Measurements from ENCODE around the gene LARP1. TPM values are rescaled to one million over a fixed set of nuclear protein-coding genes. Genes with fewer than 3 reads are reported as not detected.
"Not testable (repeated sequence)": the region's sequence is repeated elsewhere in the genome, so short reads cannot be mapped to it uniquely, and the experiment has no call there.

LARP1 gene
- polyA plus RNA-seq, 3 donors: 29.8 to 61.3 (median 41.3) TPM

DNA sequence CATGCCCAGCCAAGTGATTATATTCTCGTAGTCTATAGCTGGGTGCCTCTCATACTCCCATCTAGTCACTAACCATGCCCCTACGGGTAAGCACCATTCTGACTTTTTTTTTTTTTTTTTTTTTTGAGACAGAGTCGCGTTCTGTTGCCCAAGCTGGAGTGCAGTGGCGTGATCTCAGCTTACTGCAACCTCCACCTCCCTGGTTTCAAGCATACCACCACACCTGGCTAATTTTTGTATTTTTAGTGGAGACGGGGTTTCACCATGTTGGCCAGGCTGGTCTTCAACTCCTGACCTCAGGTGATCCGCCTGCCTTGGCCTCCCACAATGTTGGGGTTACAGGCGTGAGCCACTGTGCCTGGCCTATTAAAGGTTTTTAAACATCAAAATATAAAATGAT, 24.4 kb upstream of the LARP1 start:
- WGBS, 3 donors: 96 to 99% (median 96%) methylated on average over 7 to 8 of the region's 8 CpGs
- not testable (repeated sequence) for H3K27ac ChIP-seq (ENCODE audit: low read depth, low read length)

- no peak overlapping the region for H3K27ac ChIP-seq (ENCODE audit: low read depth, low read length)
- 88 to 97% (median 96%) methylated on average over 1 of the region's 1 CpG for WGBS, 3 donors
These were observed 23.0 kb upstream of the LARP1 start for GRCh38 chr5:154732212-154732611.

GRCh38 chr5:154734370-154735248, 20.6 kb upstream of the LARP1 start:
- H3K27ac ChIP-seq (ENCODE audit: low read depth, low read length): no peak overlapping the region
- WGBS, 3 donors: 76 to 84% (median 77%) methylated on average over 7 of the region's 7 CpGs

DNA sequence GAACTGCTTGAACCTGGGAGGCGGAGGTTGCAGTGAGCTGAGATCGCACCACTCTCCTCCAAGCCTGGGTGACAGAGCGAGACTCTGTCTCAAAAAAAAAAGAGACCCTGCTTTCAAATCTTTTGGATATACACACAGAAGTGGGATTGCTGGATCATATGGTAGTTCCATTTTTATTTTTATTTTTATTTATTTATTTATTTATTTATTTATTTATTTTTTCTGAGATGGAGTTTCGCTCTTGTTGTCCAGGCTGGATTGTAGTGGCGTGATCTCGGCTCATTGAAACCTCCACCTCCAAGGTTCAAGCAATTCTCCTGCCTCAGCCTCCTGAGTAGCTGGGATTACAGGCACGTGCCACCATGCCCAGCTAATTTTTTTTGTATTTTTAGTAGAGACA, 19.8 kb upstream of the LARP1 start:
- not testable (repeated sequence) for H3K27ac ChIP-seq (ENCODE audit: low read depth, low read length)
- WGBS, 3 donors: 98% methylated on average over 7 of the region's 7 CpGs

DNA sequence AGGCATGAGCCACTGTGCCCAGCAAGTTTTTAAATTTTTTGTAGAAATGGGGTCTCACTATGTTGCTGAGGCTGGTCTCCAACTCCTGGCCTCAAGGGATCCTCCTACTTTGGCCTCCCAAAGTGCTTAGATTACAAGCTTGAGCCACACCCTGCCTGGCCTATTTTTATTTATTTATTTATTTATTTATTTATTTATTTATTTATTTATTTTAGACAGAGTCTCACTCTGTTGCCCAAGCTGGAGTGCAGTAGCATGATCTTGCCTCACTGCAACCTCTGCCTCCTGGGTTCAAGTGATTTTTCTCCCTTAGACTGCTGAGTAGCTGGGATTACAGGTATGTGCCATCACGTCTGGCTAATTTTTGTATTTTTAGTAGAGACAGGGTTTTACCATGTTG, 18.8 kb upstream of the LARP1 start:
- H3K27ac ChIP-seq (ENCODE audit: low read depth, low read length): not testable (repeated sequence)
- 95 to 98% (median 96%) methylated on average over 1 of the region's 1 CpG for WGBS, 3 donors

DNA sequence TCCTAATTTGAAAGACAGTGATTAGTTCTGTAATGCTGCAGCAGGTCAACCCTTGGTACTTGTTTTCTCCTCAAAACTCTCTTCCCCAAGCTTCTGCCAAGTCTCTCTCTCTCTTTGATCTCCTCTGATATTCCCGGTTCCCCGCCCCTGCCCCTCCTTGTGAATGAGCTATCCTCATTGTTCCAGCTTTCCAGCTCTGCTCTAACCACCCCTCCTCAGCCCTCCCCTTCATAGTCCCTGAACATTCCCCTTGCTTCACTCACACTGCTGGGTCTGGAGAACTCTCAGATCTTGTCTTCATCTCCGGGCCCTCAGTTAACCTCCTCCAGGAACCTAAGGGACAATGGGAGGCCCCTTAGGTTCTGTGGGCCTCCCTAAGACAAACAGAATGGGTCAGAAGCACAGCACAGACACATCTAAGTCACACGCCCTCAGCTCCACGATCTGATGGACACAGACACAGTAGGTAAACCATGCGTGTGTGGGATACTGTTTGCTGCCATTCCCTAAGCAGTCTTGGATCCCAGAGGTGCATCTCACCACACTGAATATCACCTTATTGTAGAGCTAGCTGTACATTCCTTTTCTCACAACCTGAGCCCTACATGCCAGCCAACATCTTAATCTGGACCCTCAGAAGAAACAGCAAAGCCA, 17.4 kb upstream of the LARP1 start:
- no peak overlapping the region for H3K27ac ChIP-seq (ENCODE audit: low read depth, low read length)
- WGBS, 3 donors: 75 to 81% (median 78%) methylated on average over 6 of the region's 6 CpGs

- WGBS, 3 donors: 41 to 65% (median 52%) methylated on average over 2 of the region's 2 CpGs
- no peak overlapping the region for H3K27ac ChIP-seq (ENCODE audit: low read depth, low read length)
These were observed 14.7 kb upstream of the LARP1 start for GRCh38 chr5:154740483-154740882.

GRCh38 chr5:154740957-154741356, 14.2 kb upstream of the LARP1 start:
- WGBS, 3 donors: 57 to 75% (median 61%) methylated on average over 5 of the region's 5 CpGs
- no peak overlapping the region for H3K27ac ChIP-seq (ENCODE audit: low read depth, low read length)

DNA sequence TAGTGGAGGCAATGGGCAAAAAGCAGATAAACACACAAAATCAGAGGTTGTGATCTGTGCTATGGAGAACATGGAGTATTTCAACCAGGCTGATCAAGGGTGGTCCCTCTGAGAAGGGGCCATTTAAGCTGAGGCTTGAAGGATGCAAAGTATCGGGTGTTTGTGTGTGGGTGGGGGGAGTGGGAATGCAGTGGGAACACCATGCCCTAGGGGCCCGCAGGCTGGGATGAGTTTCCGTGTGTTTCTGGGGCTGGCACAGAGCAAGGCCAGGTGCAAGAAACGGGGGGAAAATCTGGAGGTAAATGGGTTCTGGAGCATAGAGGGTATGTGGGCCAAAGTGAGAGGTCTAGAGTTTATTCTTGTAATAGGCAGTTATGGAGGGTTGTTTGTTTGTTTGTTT, 13.8 kb upstream of the LARP1 start:
- no peak overlapping the region for H3K27ac ChIP-seq (ENCODE audit: low read depth, low read length)
- 82 to 92% (median 83%) methylated on average over 4 of the region's 4 CpGs for WGBS, 3 donors

GRCh38 chr5:154743812-154744211, 11.4 kb upstream of the LARP1 start:
- WGBS, 3 donors: 76 to 97% (median 96%) methylated on average over 7 of the region's 7 CpGs
- no peak overlapping the region for H3K27ac ChIP-seq (ENCODE audit: low read depth, low read length)

- no peak overlapping the region for H3K27ac ChIP-seq (ENCODE audit: low read depth, low read length)
- WGBS, 3 donors: 92 to 97% (median 97%) methylated on average over 1 of the region's 1 CpG
These were observed 9.8 kb upstream of the LARP1 start for GRCh38 chr5:154745349-154745748.

GRCh38 chr5:154749491-154749890, 5.7 kb upstream of the LARP1 start:
- WGBS, 3 donors: 46 to 71% (median 64%) methylated on average over 1 of the region's 1 CpG
- no peak overlapping the region for H3K27ac ChIP-seq (ENCODE audit: low read depth, low read length)

- WGBS, 3 donors: 78 to 97% (median 95%) methylated on average over 2 of the region's 2 CpGs
- H3K27ac ChIP-seq (ENCODE audit: low read depth, low read length): not testable (repeated sequence)
These were observed 4.5 kb upstream of the LARP1 start for GRCh38 chr5:154750641-154751040.

DNA sequence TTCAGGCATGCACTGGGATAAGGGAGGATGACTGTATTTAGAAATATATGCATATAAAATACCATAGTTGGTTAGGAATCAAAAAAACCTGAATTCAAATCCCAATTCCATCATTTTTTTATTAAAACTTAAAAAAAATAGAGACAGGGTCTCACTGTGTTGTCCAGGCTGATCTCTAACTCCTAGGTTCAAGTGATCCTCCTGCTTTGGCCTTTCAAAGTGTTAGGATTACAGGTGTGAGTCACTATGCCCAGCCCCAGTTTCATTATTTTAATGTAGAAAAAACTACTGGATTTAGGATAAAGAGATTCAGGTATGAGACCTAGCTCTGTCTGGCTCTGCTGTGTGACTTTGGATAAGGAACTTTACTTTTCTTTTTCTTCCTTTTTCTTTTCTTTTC, 3.3 kb upstream of the LARP1 start:
- no peak overlapping the region for H3K27ac ChIP-seq (ENCODE audit: low read depth, low read length)

DNA sequence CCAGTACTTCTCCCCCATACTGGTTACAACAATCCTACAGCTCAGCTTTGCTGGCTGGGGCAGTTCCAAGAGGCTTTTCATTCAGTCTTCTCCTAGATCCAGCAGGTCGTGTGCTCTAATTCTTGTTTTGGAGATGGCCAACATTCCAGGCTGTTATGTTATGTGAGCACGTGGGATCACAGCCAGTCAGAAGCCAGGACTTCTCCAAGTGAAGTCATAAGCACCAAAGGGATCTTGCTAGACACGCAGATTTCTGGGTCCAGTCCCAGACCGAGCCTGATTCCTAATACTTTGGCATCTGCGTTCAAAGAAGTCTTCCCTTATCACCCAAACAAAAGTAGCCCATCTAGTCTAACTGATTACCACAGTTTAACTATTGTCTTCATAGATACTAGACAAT, 1.4 kb upstream of the LARP1 start:
- peak overlapping the region; percentile 71 for H3K27ac ChIP-seq (ENCODE audit: low read depth, low read length)
- WGBS, 3 donors: 20 to 56% (median 43%) methylated on average over 5 of the region's 5 CpGs

- WGBS, 3 donors: 1 to 4% (median 1%) methylated on average over 61 to 91 of the region's 92 CpGs
- peak overlapping the region; percentile 71 for H3K27ac ChIP-seq (ENCODE audit: low read depth, low read length)
These were observed 467 bp upstream of the LARP1 start for GRCh38 chr5:154754460-154755360.

- 0 to 1% (median 0%) methylated on average over 58 to 72 of the region's 72 CpGs for WGBS, 3 donors
- H3K27ac ChIP-seq (ENCODE audit: low read depth, low read length): peak overlapping the region; percentile 32
These were observed 1.1 kb downstream of the LARP1 start for GRCh38 chr5:154756009-154756867.
